NCI-H748 (cell line): Measurements from ENCODE around the gene CORO2B.
A peak's percentile ranks its signal among the peaks of the same experiment; 100 is the strongest.

Experiments
- DNase-seq: peaks from one replicate; lab custom pipeline; 2025; ENCODE audit not compliant: unreplicated experiment; lab: John Stamatoyannopoulos, UW

The CORO2B gene

DNA sequence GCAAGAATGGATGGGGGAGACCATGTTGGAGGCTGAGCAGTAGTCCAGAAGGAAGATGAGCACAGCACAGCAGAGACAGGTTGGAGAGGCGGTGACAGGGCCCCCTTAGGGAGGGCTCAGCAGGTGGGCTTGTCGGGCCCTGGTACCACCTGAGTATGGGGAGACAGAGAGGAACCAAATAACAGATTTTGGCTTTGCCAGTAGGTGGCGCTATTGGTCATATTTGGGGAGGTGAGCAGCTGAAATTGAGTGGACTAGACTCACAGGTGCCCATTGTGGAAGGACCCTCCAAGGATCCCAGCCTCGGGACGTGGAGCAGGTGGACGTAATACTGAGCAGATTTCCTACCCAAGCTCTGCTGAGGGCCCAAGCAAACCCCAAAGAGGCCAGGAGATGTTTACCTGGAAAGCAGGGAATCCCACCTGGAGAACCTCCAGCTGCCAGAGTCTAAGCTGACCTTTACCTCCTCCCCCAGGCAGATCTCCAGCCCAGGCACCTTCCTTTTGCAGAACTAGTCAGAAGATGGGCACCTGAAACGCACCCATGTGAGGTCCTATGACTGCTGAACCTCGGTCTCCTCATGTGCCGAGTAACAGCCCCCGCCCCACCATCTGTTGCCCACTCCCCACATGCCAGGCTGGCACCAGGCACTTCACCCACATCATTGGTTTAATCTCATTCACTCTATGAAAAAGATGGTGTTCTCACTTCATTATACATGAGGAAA lies 24.6 kb upstream of the CORO2B start:
- peak; percentile 73 for DNase-seq

DNA sequence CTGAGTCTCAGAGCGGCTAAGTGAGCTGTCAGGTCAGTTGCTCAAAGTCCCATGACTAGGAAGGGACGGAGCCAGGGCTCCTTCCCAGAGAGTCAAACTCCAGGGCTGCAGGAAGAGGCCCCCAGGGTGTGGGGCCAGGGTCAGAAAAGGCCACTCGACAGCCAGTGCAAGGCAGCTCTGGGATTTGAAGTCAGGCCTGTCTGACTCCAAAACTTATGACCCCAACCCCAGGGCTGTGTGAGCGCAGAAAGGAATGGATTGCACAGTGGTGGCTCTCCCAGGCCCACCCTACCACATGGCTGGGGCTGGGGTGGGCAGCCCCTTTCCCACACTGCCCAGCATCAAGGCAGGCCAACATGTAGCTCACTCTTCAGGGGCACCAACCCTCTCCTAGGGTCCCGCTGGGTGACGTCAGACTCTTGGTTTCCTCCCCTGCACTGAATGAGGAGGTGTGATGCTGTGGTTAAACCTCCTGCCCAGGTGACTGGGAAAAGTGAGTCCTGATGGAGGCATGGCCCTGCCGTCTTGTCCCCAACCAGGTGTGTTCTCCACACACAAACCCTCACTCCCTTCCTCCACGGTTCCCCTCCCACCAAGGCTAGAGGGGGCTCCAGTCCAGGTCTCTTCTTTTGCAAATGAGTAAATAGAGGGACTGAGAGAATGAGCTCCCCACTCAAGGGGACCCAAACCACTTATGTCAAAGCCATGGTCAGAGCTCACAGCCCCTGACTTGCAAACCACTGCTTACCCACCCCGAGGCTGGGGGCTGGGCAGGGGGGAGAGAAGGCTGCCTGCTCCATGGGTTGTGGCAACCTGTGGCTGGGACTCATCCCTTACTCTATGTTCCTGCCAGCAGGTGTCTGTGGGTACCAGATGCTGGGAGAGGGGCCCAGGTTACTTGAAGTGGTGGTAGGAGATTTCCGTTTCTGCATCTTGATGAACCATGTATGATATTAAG lies 23.8 kb upstream of the CORO2B start:
- no peak for DNase-seq

- DNase-seq, result no peak
Observed at GRCh38 chr15:68555679-68556037, 23.1 kb upstream of the CORO2B start.

GRCh38 chr15:68556139-68556990 lies 22.4 kb upstream of the CORO2B start:
- DNase-seq, result no peak

GRCh38 chr15:68557469-68558317 lies 21.1 kb upstream of the CORO2B start:
- no peak for DNase-seq

DNA sequence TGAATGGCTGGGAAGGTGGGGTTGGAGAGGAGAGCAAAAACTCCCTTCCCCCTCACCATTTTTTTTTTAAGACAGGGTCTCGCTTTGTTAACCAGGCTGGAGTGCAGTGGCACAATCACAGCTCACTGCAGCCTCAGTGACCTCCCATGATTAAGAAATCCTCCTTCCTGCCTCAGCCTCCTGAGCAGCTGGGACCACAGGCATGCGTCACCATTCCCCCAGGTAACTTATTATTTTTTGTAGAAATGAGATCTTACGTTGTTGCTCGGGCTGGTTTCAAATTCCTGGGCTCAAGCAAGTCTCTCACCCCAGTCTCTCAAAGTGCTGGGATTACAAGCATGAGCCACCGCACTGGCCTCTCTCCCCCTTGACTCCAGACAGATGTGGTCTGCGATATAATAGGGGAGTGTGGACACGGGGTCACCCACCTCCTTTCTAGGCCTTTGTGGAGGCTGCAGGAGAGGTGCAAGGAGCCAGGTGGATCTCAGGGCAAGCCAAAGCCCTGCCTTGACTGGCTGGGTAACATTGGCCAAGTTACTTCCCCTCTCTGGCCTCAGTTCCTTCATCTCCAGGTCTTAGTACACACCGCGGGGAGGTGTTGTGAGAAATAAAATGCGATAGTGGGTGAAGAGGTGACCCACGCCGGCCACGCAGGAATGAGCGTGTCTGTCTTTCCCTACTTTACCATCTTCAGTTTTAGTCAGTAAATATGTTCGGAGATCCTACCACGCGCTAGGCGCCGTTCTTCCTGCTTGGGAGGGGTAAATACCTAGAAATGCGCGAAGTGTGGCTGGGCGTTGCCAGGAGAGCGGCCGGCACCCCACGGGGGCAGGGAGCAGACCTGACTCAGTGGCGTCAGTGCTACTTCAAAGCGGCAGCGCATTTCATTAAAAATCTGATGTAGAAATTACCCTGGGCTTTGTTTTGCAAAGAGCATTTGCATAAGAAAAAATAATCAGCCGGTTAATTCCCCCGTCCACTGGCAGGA lies 20.2 kb upstream of the CORO2B start:
- DNase-seq, result peak; percentile 18

DNA sequence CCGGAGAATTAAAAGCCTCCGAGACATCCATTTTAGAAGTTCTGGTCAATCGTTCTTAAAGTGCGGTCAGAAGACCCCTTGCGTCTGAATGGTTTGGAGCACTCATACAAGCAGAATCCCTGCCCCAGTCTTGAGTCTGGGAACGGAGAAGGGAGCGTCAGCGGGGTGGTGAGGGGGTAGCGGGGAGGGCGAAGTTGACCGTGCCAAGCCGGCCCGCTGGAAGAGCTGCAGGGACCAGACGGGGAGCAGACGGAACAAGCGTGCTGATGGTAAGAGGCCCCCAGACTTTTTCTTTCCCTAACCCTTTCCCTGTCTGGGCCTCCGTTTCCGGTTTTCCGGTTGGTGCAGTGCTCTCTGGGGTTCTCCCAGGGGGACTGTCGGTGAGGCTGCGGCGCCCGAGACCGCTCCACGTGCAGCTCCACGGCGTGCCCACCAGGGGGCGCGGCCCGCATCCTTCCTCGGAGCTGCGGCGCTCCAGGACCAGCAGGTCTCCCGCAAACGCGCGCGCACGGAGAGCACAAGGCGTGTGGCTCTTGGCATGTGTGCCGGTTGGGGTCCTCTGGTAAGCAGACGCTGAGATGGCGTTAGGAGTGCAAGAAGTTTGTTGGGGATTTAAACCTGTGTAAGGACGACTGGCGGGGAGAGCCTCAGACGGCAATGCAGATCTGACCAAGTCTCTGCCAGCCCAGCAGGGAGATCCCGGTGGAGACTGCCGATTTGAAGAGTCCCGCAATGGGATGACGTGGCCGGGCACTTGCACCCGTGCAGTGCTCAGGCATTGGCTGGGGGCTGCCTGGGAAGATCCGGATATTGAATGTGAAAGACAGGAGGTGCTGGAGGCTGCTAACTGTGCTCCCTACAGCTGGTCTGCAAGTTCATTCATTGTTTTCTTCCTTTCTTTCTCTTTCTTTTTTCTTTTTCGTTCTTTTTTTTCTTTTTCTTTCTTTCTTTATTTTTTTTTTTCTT lies 19.2 kb upstream of the CORO2B start:
- DNase-seq, result peak; percentile 81

DNA sequence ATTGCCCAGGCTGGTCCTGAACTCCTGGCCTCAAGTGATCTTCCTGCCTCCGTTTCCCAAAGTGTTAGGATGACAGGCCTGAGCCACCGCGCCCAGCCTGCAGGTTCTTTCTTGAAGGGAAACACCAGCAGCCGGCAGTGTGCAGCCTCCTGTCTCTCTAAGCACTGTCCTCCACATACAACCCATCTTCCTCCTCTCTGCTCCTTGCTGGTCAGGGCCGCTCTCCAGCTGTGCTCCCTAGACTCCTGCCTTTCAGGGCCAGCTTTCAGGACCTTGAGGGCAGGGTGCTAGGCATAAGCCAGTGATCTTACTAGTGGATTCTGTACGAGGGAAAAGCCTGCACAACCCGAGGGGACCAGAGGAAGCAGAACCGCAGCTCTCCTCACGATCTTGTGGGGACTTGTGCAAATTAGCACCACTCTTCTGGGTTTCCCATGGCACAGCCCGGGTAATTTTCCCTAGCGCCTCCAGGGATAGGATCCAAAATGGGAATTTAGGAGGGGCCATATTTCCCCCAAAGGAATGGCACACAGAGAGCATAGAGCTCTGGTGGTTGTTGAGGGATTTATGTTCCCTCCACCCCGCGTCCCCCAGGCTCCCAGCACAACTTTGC lies 18.2 kb upstream of the CORO2B start:
- DNase-seq, result no peak

- no peak for DNase-seq
Observed at GRCh38 chr15:68561171-68561900, 17.5 kb upstream of the CORO2B start.

DNA sequence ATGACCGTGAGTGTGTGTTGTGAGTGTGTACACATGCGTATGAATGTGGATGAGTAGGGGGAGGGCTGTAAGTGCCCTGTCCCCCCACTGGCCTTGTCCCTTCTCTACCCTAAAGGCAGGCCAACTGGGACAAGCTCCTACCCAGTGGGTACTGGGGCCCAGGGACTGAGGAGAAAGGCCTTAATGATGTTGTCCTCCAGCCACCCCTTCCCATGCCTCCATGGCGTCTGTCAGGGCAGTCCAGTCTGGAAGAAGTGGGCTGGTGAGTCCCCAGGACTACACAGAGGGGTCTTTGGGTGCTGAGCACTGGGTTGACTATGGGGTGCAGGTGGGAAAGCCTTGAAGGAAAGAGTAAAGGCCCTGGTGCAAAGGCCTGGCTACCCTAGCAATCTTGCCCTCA lies 16.9 kb upstream of the CORO2B start:
- no peak for DNase-seq

DNA sequence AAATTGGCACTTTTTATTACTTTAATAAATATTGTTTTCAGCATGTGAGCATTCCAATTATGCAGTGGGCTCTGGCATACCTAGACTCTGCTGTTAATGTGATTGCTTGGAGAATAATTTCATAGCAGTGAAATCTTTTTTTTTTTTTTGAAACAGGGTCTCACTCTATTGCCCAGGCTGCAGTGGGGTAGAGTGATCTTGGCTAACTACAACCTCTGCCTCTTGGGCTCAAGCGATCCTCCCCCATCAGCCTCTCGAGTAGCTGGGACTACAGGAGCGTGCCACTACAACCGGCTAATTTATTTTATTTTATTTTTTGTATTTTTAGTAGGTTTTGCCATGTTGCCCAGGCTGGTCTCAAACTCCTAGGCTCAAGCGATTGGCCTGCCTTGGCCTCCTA lies 14.6 kb upstream of the CORO2B start:
- DNase-seq, result no peak

DNA sequence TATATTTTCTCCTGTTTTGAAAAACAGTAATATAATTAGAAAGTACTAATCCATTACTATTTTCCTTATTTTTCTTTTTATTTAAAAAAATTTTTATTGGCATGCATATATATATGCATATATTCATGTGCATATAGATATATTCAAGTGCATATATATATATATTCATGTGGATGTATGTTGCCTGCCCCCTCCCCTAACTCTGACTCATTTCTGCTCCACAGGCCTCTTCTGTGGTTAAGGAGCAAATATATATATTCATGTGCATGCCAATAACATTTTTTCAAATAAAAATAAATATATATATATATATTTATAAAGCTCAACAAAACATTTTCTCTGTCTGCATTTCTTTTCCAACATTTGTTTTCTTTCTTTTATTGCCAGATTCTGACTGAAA lies 13.6 kb upstream of the CORO2B start:
- no peak for DNase-seq

DNA sequence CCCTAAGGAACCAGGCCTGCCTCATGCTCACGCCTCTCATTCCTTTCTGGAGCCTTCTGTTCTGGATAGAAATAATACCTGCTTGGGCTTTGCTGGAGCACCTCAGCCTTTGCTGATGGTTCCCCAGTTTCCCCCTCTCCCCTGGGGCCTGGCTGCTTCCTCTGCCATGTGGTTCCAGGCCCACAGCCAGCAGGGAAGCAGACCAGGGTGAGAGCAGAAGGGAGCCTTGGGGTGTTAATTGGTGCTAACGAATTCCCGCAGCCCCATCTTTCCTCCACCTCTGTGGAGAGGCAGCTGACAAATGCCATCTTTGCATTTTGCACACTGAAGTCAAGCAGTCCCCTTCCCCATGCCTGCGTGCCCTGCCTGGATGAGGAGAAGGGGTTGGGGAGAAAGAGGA lies 13.1 kb upstream of the CORO2B start:
- DNase-seq, result no peak

GRCh38 chr15:68566377-68566954 lies 12.3 kb upstream of the CORO2B start:
- DNase-seq, result no peak

- DNase-seq, result no peak
Observed at GRCh38 chr15:68567345-68567744, 11.4 kb upstream of the CORO2B start.

GRCh38 chr15:68570974-68571373 lies 7.8 kb upstream of the CORO2B start:
- DNase-seq, result no peak

DNA sequence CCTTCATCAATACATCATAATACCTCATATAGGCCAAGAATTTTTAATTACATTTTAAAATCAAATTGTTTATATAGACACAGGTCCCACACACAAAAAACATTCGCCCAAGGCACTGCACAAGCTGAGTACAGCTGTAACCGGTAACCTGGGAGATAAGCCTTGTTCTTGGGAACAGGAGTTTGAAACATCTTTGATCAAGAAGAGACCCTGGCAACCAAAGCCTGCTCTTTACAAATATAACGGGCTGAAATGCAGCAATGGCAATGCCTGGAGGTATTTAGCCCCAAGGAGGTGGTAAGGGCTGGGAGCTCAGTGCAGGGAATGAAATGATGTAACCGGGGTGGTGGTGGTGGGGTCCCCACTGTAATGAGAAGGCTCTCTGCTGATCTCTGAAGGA lies 7.2 kb upstream of the CORO2B start:
- DNase-seq, result no peak
